Activated CD8-positive, alpha-beta memory T cell treated with anti-CD3 and anti-CD28 coated beads for 36 hours (primary cell): ENCODE measurements around the gene RNF20. TPM values are rescaled to one million over a fixed set of nuclear protein-coding genes. Genes with fewer than 3 reads are reported as not detected.
"Not testable (repeated sequence)": the region's sequence is repeated elsewhere in the genome, so short reads cannot be mapped to it uniquely, and the experiment has no call there.

Experiments
- CTCF ChIA-PET: fragments of 350-600 bp; sonication (Branson Sonifier 250); formaldehyde crosslinking; loops from one replicate; lab custom pipeline; 2021; ENCODE audit warnings: antibody characterized with exemption; lab: Charles Lee
- POLR2A ChIA-PET: fragments of 350-600 bp; sonication (Branson Sonifier 250); formaldehyde crosslinking; loops from one replicate; lab custom pipeline; 2021; ENCODE audit warnings: antibody characterized with exemption; lab: Charles Lee
- total RNA-seq, 2 experiments: library from RNA; stranded (reverse); gene quantifications; one replicate each; pipeline ENCODE4 v1.2.3, GENCODE V29; 2021

RNF20 gene
- total RNA-seq, 2 experiments from 2014 or later = 39.9 to 43.3 TPM

DNA sequence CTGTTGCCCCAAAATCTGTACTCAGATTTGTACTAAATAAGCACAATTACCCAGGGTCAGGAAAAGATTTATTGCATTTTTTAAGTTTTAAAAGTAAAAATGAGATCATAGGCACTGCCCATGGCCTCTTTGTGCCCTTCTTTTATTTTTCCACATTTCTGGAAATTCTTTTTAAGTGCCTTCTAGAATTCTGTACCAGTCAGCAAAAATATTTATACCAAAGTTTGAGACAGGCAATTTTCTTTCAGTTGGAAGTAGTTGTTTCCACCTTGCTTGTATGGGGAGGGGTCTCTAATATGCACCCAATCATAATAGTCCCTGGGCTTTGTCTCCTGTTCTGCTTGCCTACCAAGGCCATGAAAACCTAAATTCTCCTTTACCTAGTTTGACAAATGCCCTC is 5.6 kb upstream of the RNF20 start:
- ChIA-PET POLR2A (no interaction called here), CTCF (interaction anchor here (1.5 to 1.6 kb wide), 2 partner anchors 66 to 69 kb away, joined by 5 to 6 read pairs; no protein-coding TSS in a partner anchor)

DNA sequence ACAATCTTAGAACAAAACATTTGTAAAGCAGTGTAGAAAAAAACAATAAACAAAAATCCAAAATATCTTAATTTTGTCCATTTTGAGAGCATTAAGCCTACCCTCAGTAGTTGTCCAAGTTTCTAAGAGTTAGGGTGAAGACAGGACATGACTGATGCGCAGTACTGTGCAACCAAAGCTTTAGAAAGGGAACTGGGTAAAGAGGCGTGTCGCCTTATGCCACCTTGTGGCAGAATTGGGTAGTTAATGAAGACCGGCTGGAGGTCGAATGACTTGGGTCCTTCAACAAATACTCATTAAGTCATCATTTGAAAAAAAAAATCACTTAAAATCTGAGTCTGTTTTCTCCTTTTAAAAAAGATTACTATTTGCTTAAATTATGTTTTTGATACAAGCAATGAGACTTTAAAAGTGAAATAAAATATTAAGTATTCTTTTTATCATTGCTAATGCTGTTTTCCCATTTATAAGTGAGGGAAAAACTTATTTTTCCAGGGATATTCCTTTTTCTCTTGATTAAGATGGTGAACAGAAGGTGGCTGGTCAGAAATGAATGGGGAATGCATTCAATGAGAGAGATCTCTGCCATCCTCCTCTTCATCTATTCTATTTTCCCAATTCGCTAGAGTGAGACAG is 3.5 kb upstream of the RNF20 start:
- ChIA-PET CTCF (interaction anchor here (1.2 to 2.6 kb wide), 4 partner anchors 10 to 81 kb away, joined by 3 to 11 read pairs (median 4); no protein-coding TSS in a partner anchor), POLR2A (interaction anchor here (0.5 kb wide), 1 partner anchor 66 kb away, joined by 8 read pairs; no protein-coding TSS in a partner anchor)

GRCh38 chr9:101536351-101536750 is 2.7 kb downstream of the RNF20 start:
- ChIA-PET POLR2A (no interaction called here), CTCF (no interaction called here)

DNA sequence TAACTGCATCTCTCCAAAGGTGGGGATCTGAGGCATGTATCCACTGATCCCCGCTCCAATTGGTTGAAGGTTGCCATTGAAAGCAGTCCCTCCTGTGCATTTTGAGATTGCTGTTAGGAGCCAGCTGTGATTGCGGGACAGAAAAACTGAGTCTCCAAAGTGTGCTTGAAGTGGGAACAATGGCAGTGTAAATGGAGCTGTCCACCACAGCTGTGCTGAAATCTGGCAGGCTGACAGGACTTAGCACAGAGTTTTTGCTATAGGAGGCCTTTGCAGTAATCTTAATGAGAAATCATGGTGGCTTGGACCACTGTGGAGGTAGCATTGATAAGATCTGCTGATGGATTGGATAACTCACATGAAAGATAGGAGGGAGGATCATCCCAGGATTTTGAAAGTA is 3.3 kb downstream of the RNF20 start:
- CTCF ChIA-PET = no interaction called here

GRCh38 chr9:101540069-101540468 is 6.4 kb downstream of the RNF20 start:
- CTCF ChIA-PET = interaction anchor here (0.9 kb wide), 1 partner anchor 10 kb away, joined by 3 read pairs; no protein-coding TSS in a partner anchor
- POLR2A ChIA-PET = no interaction called here

More for the DNA sequence above, 3.3 kb downstream of the RNF20 start:
- POLR2A ChIA-PET = no interaction called here

GRCh38 chr9:101543098-101543735 is 9.6 kb downstream of the RNF20 start:
- CTCF ChIA-PET = interaction anchor here (0.6 kb wide), 1 partner anchor 30 kb away, joined by 3 read pairs; no protein-coding TSS in a partner anchor
- POLR2A ChIA-PET = no interaction called here

DNA sequence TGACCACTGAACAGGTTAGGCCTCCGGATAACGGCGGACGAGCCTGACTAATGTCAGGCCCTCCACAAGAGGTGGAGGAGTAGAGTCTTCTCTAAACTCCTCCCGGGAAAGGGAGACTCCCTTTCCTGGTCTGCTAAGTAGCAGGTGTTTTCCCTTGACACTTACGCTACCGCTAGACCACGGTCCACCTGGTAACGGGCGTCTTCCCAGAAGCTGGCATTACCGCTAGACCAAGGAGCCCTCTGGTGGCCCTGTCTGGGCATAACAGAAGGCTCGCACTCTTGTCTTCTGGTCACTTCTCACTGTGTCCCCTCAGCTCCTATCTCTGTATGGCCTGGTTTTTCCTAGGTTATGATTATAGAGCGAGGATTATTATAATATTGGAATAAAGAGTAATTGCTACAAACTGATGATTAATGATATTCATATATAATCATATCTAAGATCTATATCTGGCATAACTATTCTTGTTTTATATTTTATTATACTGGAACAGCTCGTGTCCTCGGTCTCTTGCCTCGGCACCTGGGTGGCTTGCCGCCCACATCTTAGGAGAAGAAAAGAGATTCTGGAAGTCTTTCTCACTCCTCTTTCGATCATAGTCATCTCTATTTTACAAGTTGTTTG is 15.9 kb downstream of the RNF20 start:
- CTCF ChIA-PET, POLR2A ChIA-PET: not testable (repeated sequence)

DNA sequence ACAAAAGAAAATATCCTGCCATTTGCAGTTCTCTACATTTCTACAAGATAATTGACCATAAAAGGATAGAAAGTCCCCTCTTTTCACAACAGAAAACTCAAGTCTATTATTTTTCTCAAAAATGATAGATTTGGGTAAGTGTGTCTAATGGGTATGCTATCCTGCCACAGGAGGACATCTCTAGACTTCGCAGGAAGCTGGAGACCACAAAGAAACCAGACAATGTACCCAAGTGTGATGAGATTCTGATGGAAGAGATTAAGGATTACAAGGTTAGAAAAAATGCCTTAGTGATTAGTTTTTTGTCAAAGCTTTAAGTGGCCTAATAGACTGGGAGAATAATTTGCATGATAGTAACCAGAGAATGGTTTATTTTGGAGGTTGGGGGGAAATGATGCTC is 28.1 kb downstream of the RNF20 start:
- ChIA-PET CTCF (no interaction called here), POLR2A (no interaction called here)

- ChIA-PET POLR2A (no interaction called here), CTCF (no interaction called here)
Measured at GRCh38 chr9:101562966-101563365, 29.3 kb downstream of the RNF20 start.

GRCh38 chr9:101564252-101564651 is 30.6 kb downstream of the RNF20 start:
- ChIA-PET POLR2A (no interaction called here), CTCF (no interaction called here)

DNA sequence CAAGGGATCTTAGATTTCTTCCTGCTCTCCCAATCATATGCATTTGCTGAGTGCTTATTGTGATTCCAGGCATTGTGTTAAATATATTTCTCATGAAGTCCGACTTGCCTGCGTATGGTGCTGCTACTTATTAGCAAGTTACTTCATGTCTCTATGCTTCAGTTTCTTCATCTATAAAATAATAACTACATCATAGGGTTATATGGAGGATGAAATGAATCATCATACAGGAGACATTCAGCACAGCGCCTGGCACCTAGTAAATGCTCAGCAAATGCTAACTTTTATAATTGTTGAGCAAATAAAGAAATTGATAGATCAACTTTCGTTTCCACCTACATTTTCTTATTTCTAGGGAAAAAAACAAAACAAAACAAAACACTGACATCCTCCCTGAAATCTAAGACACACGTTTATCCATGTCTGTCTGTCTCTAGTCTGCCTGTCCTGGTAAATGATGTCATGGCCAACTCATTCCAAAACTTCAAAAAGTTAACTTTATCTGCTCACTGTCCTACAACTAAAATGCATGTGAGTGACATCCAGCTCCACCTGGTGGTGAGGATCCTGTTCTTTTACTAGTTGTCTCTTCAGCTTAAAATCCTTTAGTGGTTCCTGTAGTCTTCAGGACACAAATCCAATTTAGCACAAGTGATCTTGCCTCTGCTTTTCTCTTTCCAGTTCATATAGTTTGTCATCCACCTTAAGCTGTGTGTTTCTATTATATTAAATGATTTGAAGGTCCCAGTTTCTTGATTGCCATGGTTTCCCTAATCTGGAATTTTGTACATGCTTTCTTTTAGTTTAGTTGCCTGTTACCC is 33.5 kb downstream of the RNF20 start:
- ChIA-PET POLR2A (no interaction called here), CTCF (no interaction called here)

DNA sequence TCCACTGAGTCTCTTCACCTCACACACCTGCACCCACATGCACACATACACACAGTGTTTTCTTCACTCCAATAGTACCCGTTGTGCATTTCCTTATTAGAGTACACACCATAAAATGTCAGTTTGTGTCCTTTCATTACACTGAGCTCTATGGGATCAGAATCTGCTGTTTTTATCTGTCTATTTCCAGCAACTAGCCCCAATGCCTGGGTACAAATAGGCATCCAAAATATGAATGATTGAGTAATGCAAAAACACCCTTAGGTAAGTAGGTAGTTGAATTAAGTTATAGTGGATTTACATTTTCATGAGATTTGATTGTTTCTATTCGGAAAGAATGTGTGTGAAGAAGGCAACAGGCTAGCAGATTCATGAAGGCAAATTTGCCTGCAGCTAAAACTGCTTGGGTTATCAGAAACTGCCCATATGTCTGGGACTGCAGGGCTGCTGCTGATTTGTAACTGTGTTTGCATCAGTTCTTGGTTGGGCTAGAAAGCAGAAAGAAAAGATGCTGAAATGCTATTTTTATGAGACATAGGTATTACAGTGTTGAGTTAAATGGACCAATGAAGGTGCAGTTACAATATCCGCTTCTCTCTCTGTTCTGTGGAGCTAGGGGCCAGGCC is 34.2 kb downstream of the RNF20 start:
- POLR2A ChIA-PET = no interaction called here
- CTCF ChIA-PET = no interaction called here

DNA sequence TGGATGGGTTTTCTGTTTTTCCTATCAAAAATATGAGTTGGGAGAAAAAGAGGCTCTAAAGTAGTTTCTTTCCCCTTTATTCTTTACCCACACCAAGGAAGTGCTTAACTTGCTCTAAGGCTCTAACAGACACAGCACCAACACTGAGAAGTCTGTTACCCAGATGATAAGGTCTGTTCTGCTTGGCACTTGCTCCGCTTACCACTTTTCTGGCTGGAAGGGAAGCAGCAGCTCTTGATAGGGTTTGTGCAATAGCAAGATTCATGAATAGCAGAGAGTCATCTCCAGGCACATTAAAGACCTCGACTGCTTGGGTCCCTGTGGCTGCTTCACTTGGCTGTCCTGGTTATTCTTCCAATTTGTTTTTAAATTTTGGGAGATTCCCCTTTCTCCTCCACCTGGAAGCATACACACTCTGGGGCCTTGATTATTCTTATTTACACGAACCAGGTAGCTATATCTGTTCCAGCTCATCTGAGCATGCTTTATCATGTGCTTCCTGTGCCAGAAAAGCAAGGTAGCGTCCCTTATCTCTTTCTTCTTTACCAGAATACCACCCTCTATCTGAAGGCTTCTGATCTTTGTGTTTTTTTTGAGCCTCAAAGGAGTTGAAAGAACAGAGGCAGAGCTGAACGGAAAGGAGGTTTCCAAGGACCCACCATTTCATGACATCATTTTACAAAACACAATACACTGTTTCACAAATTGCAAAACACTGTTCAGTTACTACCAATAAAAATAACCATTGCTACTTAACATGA is 36.3 kb downstream of the RNF20 start:
- ChIA-PET CTCF (no interaction called here), POLR2A (no interaction called here)

DNA sequence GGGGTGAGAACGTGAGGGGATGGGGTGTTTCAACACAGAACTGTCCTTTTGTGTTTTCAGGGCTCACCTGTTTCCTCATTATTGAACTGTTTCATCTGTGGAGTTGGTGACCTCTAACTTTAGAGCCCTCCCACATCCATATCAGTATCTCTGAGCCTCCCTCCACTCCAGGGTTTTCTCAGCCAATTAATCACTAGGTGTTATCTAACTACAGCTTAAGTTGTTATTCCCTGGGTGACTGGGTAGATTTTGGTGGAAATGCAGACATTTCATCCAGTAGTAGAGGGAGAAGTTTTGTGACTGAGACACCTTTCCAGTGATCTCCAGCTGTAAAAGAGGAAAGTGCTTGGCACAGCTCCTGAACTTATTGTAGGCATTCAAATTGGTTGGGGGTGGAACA is 37.5 kb downstream of the RNF20 start:
- ChIA-PET CTCF (no interaction called here), POLR2A (no interaction called here)

- POLR2A ChIA-PET = no interaction called here
- CTCF ChIA-PET = no interaction called here
Measured at GRCh38 chr9:101572316-101572715, 38.7 kb downstream of the RNF20 start.

- POLR2A ChIA-PET = interaction anchor here (0.5 kb wide), 1 partner anchor 146 kb away, joined by 5 read pairs; no protein-coding TSS in a partner anchor
- CTCF ChIA-PET = no interaction called here
Measured at GRCh38 chr9:101574731-101575333, 41.2 kb downstream of the RNF20 start.

- CTCF ChIA-PET = no interaction called here
Measured at GRCh38 chr9:101578378-101578777, 44.7 kb downstream of the RNF20 start.

More at GRCh38 chr9:101578378-101578777, 44.7 kb downstream of the RNF20 start:
- POLR2A ChIA-PET = no interaction called here
